HG03175 (cell line): ENCODE data around the gene SLC10A1.
"Not testable (repeated sequence)": the region's sequence is repeated elsewhere in the genome, so short reads cannot be mapped to it uniquely, and the experiment has no call there.

Experiments used
- ATAC-seq: cut with Tn5 transposase; IDR thresholded peaks from one replicate; pipeline ENCODE4 v1.9.1; 2021; ENCODE audit warnings: mild to moderate bottlenecking, moderate library complexity; ENCODE audit not compliant: unreplicated experiment

Gene SLC10A1

DNA sequence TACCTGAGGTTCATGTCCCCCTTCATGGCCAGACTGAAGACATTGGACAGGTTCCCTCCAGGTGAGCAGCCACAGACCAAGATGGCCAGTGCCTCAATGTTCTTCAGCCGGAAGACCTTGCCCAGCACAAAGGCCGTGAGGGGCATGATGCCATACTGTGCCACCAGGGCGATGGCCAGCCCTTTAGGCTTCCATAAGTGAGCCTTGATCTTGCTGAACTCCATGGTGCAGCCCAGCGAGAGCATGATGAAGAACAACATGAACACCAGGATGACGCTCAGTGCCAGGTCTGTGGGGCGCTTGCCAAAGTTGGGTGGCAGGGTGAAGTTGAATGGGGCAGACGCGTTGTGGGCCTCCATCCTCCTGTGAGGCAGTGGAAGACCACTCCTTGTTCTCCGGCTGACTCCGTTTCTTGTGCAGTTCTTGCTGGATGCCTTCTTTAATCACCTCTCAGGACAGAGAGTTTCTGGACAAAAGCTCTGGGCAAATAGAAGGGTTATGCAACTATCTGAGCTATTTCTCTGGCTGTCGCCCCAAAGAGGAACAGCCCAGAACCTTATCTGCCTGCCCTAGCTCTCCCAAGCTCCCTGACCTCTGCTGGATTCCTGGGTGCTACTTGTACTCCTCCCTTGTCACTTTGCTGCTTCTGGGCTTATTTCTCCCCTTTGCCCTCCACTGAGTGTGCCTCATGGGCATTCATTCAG, at the start of gene SLC10A1:
TSS of gene SLC10A1 (minus strand) at position 445 of the 704 bp plus-strand sequence. CDS start at position 359, 86 bp downstream.
- no peak for ATAC-seq

- ATAC-seq: no peak
Measured at GRCh38 chr14:69845787-69846186, 48.7 kb upstream of the SLC10A1 start.

DNA sequence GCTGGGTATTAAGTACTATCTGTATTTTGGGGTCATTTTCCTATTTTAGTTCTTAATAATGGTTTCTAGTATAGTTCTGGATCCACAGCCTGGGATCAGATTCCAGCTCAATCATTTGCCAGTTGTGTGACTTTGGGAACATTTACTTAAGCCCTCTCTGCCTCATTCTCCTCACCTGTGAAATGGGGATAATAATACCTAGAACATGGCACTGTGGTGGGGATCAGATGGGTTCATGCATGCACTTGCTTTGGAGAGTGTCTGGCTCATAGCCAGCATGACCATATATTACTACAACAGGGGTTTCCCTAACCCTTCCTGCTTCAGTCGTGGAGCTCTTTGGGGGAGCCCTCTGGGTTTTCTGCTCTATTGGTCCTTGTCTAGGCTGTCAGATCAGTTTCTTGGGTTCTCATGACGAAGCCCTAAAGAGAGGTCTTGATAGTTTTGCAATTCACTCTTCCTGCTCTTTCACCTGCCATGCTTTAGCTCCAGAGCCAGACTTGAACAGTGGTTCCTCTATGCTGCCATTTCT, 48.1 kb upstream of the SLC10A1 start:
- ATAC-seq: no peak

GRCh38 chr14:69844171-69844570, 47.1 kb upstream of the SLC10A1 start:
- no peak for ATAC-seq

DNA sequence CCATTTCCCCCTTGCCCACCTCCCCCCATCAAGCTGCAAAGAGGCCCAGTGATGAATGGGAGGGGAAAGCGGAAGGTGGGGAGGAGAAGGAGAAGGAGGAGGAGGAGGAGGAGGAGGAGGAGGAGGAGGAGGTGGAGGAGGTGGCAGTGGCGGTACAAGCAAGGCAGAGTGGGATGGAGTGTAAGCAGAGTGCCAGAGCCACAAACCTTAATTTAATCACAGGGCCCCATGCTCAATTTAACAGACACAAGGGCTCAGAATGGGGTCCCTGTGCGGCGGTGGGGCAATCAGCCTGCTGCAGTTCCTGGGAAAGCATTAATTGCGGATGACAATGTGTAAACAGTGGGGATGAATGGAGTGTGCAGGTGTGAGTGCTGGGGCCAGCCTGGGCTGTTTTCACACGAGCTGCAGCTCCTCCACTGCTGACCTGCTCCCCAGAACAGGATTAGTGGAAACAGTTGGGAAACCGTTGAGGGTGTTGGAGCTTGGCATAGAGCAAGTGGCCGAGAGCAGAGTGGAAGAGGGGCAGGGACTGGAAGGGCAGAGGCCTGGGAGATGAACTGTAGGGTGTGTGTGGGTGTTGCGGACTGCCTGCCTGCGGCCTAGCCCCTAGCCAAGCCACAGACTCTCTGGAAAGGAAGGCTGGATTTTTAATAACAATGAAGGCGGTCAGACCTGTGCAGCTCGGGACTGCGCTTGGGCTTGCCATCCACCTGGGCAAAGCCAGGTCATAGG, 45.8 kb upstream of the SLC10A1 start:
- ATAC-seq: no peak

- no peak for ATAC-seq
Measured at GRCh38 chr14:69841656-69842055, 44.6 kb upstream of the SLC10A1 start.

GRCh38 chr14:69839661-69840060, 42.6 kb upstream of the SLC10A1 start:
- no peak for ATAC-seq

GRCh38 chr14:69838881-69839416, 41.9 kb upstream of the SLC10A1 start:
- ATAC-seq: no peak

- no peak for ATAC-seq
Measured at GRCh38 chr14:69828879-69829278, 31.8 kb upstream of the SLC10A1 start.

DNA sequence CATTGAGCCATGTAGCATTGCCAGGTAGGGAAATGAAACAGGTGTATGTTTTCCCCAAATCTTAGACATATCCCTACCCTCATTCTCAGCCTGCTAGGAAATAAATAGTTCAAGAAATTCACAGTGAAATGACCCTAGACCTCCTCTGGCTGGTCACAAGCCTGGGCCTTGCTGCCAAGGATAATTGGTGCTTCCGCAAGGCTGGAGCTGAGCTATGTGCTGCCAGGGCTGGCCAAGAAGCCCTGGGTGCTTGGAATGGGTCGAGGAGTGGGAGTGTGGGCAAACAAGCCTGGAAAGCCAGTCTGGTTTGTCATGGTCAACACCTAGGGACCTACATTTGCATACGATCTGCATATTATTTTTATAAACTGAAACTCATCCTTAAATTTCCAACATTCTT, 31.3 kb upstream of the SLC10A1 start:
- no peak for ATAC-seq

- no peak for ATAC-seq
Measured at GRCh38 chr14:69827560-69827959, 30.5 kb upstream of the SLC10A1 start.

GRCh38 chr14:69822456-69822855, 25.4 kb upstream of the SLC10A1 start:
- no peak for ATAC-seq

GRCh38 chr14:69820991-69821390, 23.9 kb upstream of the SLC10A1 start:
- ATAC-seq: no peak

GRCh38 chr14:69819607-69820006, 22.6 kb upstream of the SLC10A1 start:
- no peak for ATAC-seq

- ATAC-seq: no peak
Measured at GRCh38 chr14:69818758-69819191, 21.7 kb upstream of the SLC10A1 start.

- no peak for ATAC-seq
Measured at GRCh38 chr14:69816216-69816615, 19.2 kb upstream of the SLC10A1 start.

- ATAC-seq: no peak
Measured at GRCh38 chr14:69815556-69815955, 18.5 kb upstream of the SLC10A1 start.

- no peak for ATAC-seq
Measured at GRCh38 chr14:69814397-69814796, 17.4 kb upstream of the SLC10A1 start.

GRCh38 chr14:69813346-69813745, 16.3 kb upstream of the SLC10A1 start:
- ATAC-seq: not testable (repeated sequence)

DNA sequence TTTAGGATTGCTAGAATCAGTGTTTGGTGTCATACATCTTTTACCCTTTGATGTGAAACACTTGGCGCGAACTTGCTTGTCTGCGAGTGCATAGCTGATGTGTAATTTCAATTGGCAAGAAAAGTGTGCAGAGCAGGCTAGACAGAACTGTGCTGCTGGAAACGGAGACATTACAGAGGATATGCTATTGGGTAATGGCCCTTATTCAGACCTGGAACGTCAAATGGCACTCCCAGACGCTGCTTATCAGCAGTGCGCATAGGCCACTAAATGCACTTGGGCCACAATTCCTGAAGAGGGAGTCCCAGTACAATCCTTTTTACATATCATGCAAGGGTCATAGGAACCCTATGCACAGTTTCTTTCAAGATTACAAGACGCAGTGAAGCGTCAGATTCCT, 15.7 kb upstream of the SLC10A1 start:
- no peak for ATAC-seq

- ATAC-seq: no peak
Measured at GRCh38 chr14:69811868-69812252, 14.8 kb upstream of the SLC10A1 start.
